ENCODE data around the gene MYO1C.

GRCh38 chr17:1462164-1463112 lies 30.0 kb downstream of the MYO1C start:
- TF ChIP-seq FOXP2 (optimal IDR thresholded peaks at IDR 0.05; ENCODE audit: control extremely low read depth, extremely low read length, insufficient read depth) (no peak), EZH2 (IDR thresholded peaks at IDR 0.05) (no peak)

Measured in SK-N-MC (cell line).